ENCODE measurements around the gene MRPL21. TPM values are rescaled to one million over a fixed set of nuclear protein-coding genes. Genes with fewer than 3 reads are reported as not detected.

The MRPL21 gene
- total RNA-seq, 1 donor from 2014 or later = 68.5 TPM

GRCh38 chr11:68938088-68938487, 34.5 kb upstream of the MRPL21 start:
- H3K27ac ChIP-seq = no peak overlapping the region
- H3K27me3 ChIP-seq = no peaks in the 10 kb centered on the region
- H3K36me3 ChIP-seq = peaks cover 4 to 52% of the 10 kb centered on the region in 2 donors
- DNase-seq (ENCODE audit: extremely low spot score in 2 of 2) = no peak
- H3K9me3 ChIP-seq = no peaks in the 10 kb centered on the region
- intact Hi-C loops (cut with DNase I) = no loop called here
- H3K4me3 ChIP-seq = no peak overlapping the region
- peaks cover 9% of the 10 kb centered on the region for H3K4me1 ChIP-seq
- TF ChIP-seq POLR2A (IDR thresholded peaks at IDR 0.05) = no peak
- TF ChIP-seq CTCF (IDR thresholded peaks at IDR 0.05) = no peak
- TF ChIP-seq POLR2AphosphoS5 (IDR thresholded peaks at IDR 0.05; ENCODE audit: insufficient read depth in 1 of 2, low read depth in 1 of 2) = no peak

GRCh38 chr11:68936676-68937620, 33.3 kb upstream of the MRPL21 start:
- DNase-seq (ENCODE audit: extremely low spot score in 2 of 2) = no peak
- Histone ChIP-seq H3K27ac (no peak overlapping the region), H3K36me3 (peaks cover 4 to 52% of the 10 kb centered on the region in 2 donors), H3K4me3 (no peak overlapping the region), H3K27me3 (no peaks in the 10 kb centered on the region), H3K9me3 (no peaks in the 10 kb centered on the region), H3K4me1 (peaks cover 2% of the 10 kb centered on the region)
- intact Hi-C loops (cut with DNase I) = no loop called here
- TF ChIP-seq POLR2A (IDR thresholded peaks at IDR 0.05) (no peak), CTCF (IDR thresholded peaks at IDR 0.05) (no peak), POLR2AphosphoS5 (IDR thresholded peaks at IDR 0.05; ENCODE audit: insufficient read depth in 1 of 2, low read depth in 1 of 2) (no peak)

- Histone ChIP-seq H3K27me3 (no peaks in the 10 kb centered on the region), H3K9me3 (no peaks in the 10 kb centered on the region), H3K27ac (no peak overlapping the region), H3K4me1 (no peaks in the 10 kb centered on the region), H3K4me3 (no peak overlapping the region), H3K36me3 (peaks cover 4 to 52% of the 10 kb centered on the region in 2 donors)
- no peak for DNase-seq (ENCODE audit: extremely low spot score in 2 of 2)
- TF ChIP-seq POLR2A (IDR thresholded peaks at IDR 0.05) (no peak), CTCF (IDR thresholded peaks at IDR 0.05) (no peak), POLR2AphosphoS5 (IDR thresholded peaks at IDR 0.05; ENCODE audit: insufficient read depth in 1 of 2, low read depth in 1 of 2) (no peak)
- intact Hi-C loops (cut with DNase I) = no loop called here
These were observed 32.7 kb upstream of the MRPL21 start for GRCh38 chr11:68936358-68936636.

- Histone ChIP-seq H3K27me3 (no peaks in the 10 kb centered on the region), H3K27ac (no peak overlapping the region), H3K9me3 (no peaks in the 10 kb centered on the region), H3K36me3 (peaks cover 4 to 58% of the 10 kb centered on the region in 2 donors), H3K4me1 (no peaks in the 10 kb centered on the region), H3K4me3 (no peak overlapping the region)
- TF ChIP-seq POLR2AphosphoS5 (IDR thresholded peaks at IDR 0.05; ENCODE audit: insufficient read depth in 1 of 2, low read depth in 1 of 2) (no peak), POLR2A (IDR thresholded peaks at IDR 0.05) (no peak), CTCF (IDR thresholded peaks at IDR 0.05) (no peak)
- no peak for DNase-seq (ENCODE audit: extremely low spot score in 2 of 2)
- intact Hi-C loops (cut with DNase I) = no loop called here
These were observed 32.1 kb upstream of the MRPL21 start for GRCh38 chr11:68935516-68936357.

All from vagina (tissue), 2 donors.